KMS-11 (cell line): Measurements from ENCODE around the gene ANGEL2.

Experiments
- H2AFZ ChIP-seq: fragments of 200-600 bp; sonication (generic); 2 replicates; pipeline ENCODE4 v1.6.1; 2016; ENCODE audit warnings: antibody characterized with exemption, mixed run types, low read depth
- H3K27ac ChIP-seq: fragments of 200-600 bp; sonication (generic); 2 replicates; pipeline ENCODE4 v1.6.1; 2016; ENCODE audit warnings: mild to moderate bottlenecking, mixed run types
- H3K27me3 ChIP-seq: fragments of 200-600 bp; sonication (generic); 2 replicates; pipeline ENCODE4 v1.6.1; 2017; ENCODE audit warnings: mild to moderate bottlenecking, low read depth, mixed run types, moderate library complexity; ENCODE audit not compliant: insufficient read depth
- H3K36me3 ChIP-seq: fragments of 200-600 bp; sonication (generic); 2 replicates; pipeline ENCODE4 v1.6.1; 2017; ENCODE audit warnings: mild to moderate bottlenecking, mixed run types; ENCODE audit not compliant: insufficient read depth
- H3K4me1 ChIP-seq: fragments of 200-600 bp; sonication (generic); 2 replicates; pipeline ENCODE4 v1.6.1; 2016; ENCODE audit warnings: mild to moderate bottlenecking, low read depth, mixed run types; ENCODE audit not compliant: poor library complexity, severe bottlenecking
- H3K4me2 ChIP-seq: fragments of 200-600 bp; sonication (generic); 2 replicates; pipeline ENCODE4 v1.7.0; 2016; ENCODE audit warnings: mild to moderate bottlenecking, mixed run types
- H3K4me3 ChIP-seq: fragments of 200-600 bp; sonication (generic); IDR thresholded peaks from 2 replicates; pipeline ENCODE4 v1.6.1; 2017; ENCODE audit warnings: low read depth, low read length, mixed read lengths; ENCODE audit not compliant: insufficient read depth
- H3K79me2 ChIP-seq: fragments of 200-600 bp; sonication (generic); 2 replicates; pipeline ENCODE4 v1.6.1; 2016; ENCODE audit warnings: low read depth, mixed run types; ENCODE audit not compliant: insufficient read depth
- H3K9ac ChIP-seq: fragments of 200-600 bp; sonication (generic); 2 replicates; pipeline ENCODE4 v1.6.1; 2016; ENCODE audit warnings: mild to moderate bottlenecking, mixed run types
- H4K20me1 ChIP-seq: fragments of 200-600 bp; sonication (generic); 2 replicates; pipeline ENCODE4 v1.6.1; 2016; ENCODE audit warnings: mild to moderate bottlenecking, mixed run types; ENCODE audit not compliant: insufficient read depth
- TF ChIP-seq, protein P1 (sequence below): fragments of 200-600 bp; sonication (generic); conservative IDR thresholded peaks from 2 replicates; pipeline ENCODE4 v1.6.1; 2017; ENCODE audit warnings: low read depth, mild to moderate bottlenecking, antibody characterized with exemption, low read length, moderate library complexity, mixed read lengths

ANGEL2 gene

DNA sequence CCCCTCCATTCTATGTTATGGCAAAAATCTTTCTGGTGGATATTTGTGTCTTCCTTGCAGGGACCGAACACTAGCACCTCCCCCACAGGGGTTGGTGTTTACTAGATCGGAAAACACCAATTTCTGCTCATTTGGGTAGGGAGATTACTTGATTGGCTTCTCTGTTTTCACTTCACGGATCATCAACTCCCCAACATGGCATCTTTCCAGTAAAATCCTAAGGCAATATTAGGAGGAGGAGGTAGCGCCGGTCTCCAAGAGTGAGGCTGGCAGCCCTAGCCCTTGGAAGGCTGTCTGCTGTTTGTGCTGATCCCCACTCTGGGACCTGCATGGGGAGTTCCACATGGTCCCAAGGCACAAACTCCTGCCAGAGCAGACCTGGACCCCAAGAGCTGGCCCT is 53.2 kb downstream of the ANGEL2 start:
- Histone ChIP-seq H3K79me2 (no peaks in the 10 kb centered on the region), H3K9ac (no peak overlapping the region), H3K4me2 (no peak overlapping the region), H3K4me3 (no peak overlapping the region), H3K27me3 (no peaks in the 10 kb centered on the region), H2AFZ (no peak overlapping the region), H3K4me1 (peaks cover 12% of the 10 kb centered on the region), H3K36me3 (no peaks in the 10 kb centered on the region), H4K20me1 (no peaks in the 10 kb centered on the region), H3K27ac (no peak overlapping the region)
- TF ChIP-seq, protein P1, sequence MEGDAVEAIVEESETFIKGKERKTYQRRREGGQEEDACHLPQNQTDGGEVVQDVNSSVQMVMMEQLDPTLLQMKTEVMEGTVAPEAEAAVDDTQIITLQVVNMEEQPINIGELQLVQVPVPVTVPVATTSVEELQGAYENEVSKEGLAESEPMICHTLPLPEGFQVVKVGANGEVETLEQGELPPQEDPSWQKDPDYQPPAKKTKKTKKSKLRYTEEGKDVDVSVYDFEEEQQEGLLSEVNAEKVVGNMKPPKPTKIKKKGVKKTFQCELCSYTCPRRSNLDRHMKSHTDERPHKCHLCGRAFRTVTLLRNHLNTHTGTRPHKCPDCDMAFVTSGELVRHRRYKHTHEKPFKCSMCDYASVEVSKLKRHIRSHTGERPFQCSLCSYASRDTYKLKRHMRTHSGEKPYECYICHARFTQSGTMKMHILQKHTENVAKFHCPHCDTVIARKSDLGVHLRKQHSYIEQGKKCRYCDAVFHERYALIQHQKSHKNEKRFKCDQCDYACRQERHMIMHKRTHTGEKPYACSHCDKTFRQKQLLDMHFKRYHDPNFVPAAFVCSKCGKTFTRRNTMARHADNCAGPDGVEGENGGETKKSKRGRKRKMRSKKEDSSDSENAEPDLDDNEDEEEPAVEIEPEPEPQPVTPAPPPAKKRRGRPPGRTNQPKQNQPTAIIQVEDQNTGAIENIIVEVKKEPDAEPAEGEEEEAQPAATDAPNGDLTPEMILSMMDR, result no peak

DNA sequence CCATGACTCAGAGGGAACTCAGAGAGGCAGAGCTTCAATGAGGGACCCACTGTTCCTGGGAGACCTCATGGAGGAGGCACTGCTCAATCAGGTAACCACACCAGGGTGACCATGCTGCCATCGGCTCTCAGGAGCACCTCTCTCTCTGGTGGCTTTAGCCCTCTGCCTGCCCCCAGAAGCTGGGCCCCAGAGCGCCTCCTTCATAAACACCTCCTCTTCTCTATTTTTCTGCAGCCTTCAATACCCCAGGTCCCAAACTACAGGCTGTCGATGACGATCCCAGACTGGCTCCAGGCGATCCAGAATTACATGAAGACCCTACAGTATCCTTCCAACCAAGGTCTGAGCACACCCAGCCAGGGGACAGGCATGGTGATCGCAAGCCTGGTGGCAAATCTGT is 54.7 kb downstream of the ANGEL2 start:
- no peak overlapping the region for H3K9ac ChIP-seq
- no peaks in the 10 kb centered on the region for H3K36me3 ChIP-seq
- H3K4me3 ChIP-seq, result no peak overlapping the region
- TF ChIP-seq, protein P1, result no peak
- no peak overlapping the region for H2AFZ ChIP-seq
- no peaks in the 10 kb centered on the region for H3K27me3 ChIP-seq
- H3K27ac ChIP-seq, result no peak overlapping the region
- no peaks in the 10 kb centered on the region for H4K20me1 ChIP-seq
- no peak overlapping the region for H3K4me2 ChIP-seq
- peaks cover 20% of the 10 kb centered on the region for H3K4me1 ChIP-seq
- no peaks in the 10 kb centered on the region for H3K79me2 ChIP-seq

- Histone ChIP-seq H4K20me1 (no peaks in the 10 kb centered on the region), H3K9ac (no peak overlapping the region), H3K4me1 (peaks cover 21% of the 10 kb centered on the region), H3K4me2 (no peak overlapping the region), H3K79me2 (no peaks in the 10 kb centered on the region), H3K4me3 (no peak overlapping the region), H3K27ac (no peak overlapping the region), H3K36me3 (no peaks in the 10 kb centered on the region), H3K27me3 (no peaks in the 10 kb centered on the region), H2AFZ (no peak overlapping the region)
- TF ChIP-seq, protein P1, result no peak
Measured at GRCh38 chr1:212959266-212960220, 56.1 kb downstream of the ANGEL2 start.

GRCh38 chr1:212958175-212958574 is 57.5 kb downstream of the ANGEL2 start:
- H3K36me3 ChIP-seq, result no peaks in the 10 kb centered on the region

More at GRCh38 chr1:212958175-212958574, 57.5 kb downstream of the ANGEL2 start:
- Histone ChIP-seq H3K9ac (no peak overlapping the region), H3K27me3 (no peaks in the 10 kb centered on the region), H3K27ac (no peak overlapping the region), H3K4me1 (peaks cover 21% of the 10 kb centered on the region), H3K4me2 (no peak overlapping the region), H3K4me3 (no peak overlapping the region), H2AFZ (no peak overlapping the region), H3K79me2 (no peaks in the 10 kb centered on the region), H4K20me1 (no peaks in the 10 kb centered on the region)
- TF ChIP-seq, protein P1, result no peak
